Activated CD4-positive, alpha-beta T cell treated with anti-CD3 and anti-CD28 coated beads for 24 hours (primary cell): Measurements from ENCODE around the gene KIF18B.

ENCODE experiments used
- DNase-seq, 2 donors: peaks; one replicate each; pipeline ENCODE4 v3.0.0-alpha.2; 2020; ENCODE audit warnings: low read depth in 2 of 2

Gene KIF18B

DNA sequence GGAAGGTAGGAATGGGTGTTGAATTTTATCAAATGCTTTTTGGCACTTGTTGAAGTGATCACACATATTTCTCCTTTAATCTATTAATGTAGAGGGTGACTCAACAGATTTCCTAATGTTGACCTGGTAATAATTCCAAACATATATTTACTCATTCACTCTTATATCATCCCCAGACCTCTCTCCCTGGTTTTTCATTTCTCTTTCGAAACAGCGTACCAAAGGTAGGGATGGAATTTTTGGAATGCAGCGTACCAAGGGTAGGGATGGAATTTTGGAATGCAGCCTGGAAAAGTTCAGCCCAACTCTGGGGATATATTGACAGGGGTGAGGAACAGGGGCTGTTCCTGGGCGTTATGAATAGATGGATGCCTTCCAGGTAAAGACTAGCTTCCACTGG lies 7.3 kb downstream of the KIF18B start:
- no peak for DNase-seq

DNA sequence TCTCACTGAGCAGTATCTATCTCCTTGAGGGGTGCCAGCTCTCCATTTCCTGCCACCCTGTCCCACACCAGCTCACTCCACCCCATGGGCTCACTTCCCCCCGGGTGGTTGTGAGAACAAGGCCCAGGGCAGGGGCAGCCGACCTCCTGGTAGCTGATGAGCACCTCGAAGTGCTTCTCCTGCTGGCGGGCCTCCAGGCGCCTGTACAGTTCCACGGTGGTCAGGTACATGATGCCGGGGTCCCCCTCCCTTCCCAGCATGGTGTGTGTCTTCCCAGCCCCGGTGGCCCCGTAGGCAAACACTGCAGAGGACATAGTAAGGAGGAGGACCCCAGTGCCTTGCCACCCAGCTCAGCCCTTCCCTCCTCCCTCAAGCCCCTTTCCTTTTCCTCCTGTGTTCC lies 12.5 kb downstream of the KIF18B start:
- no peak for DNase-seq

DNA sequence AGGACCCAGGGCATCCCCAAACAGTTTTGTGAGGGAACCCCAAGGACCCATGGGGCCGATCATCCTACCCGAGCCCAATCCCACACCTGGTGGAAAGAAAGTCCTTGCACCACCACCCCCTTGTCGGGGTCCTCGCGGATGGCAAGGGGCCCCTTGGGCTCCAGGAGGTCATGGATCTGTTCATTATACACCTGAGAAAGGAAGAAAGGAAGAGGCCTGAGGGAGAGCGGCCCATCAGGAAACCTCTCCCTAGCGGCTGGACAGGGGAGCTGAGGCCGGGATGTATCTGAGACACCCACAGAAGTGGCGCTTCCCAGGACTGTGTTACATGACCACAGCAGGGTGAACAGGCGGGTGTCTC lies 12.8 kb downstream of the KIF18B start:
- DNase-seq: no peak

DNA sequence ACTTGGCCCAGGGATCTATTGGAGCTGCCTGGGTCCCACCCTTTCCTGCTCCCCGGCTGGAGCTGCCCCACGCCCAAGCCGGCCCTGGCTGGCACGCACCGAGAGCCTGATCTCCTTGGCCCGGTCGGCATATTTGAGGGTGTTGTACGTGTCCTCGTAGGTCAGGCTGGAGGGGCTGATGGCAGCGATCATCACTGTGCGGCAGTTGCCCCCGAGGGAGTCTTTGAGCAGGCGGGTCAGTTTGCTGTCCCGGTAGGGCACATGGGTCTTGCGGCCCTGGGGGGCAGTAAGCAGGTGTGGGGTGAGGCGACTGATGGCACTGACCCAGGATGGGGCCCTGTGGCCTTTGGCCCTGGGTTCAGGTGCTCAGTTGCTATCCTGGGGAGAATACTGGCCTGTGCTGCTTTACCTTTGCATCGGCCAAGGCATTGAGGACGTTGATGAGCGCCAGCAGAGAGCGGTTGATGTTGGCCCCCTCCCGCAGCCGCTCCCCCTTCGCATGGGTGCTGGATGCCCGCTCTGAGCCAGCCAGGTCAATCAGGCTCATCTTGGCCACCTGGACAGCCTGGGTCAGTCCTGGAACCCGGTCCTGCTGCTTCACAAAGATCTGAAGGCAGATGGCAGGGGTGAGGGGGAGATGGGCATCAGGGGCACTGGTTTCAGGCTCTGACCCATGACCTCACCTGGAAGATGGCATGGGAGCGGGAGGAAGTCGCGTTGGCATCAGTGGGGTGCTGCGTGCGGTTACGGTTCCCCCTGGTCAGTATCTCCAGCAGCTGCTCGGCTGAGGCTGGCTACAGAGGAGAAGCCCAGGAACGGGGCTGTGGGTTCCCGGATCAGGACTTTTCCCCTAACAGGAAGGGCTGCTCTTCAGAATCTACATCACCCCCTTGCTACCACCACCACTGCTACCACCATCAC lies 13.5 kb downstream of the KIF18B start:
- DNase-seq: no peak

DNA sequence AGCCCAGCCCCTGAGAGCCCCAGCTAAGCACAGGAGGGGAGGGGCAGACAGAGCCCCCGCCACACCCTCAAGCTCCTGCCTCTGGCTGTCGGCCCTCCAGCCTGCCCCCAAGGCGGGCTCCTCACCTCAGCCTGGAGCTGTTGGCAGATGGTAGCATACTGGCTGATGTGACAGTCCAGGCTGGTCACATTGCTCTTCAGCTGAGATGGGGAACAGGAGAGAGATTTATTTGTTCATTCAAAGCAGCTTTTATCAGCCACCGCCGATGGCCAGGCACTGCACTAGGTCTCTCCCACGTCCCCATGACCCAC lies 14.8 kb downstream of the KIF18B start:
- no peak for DNase-seq

DNA sequence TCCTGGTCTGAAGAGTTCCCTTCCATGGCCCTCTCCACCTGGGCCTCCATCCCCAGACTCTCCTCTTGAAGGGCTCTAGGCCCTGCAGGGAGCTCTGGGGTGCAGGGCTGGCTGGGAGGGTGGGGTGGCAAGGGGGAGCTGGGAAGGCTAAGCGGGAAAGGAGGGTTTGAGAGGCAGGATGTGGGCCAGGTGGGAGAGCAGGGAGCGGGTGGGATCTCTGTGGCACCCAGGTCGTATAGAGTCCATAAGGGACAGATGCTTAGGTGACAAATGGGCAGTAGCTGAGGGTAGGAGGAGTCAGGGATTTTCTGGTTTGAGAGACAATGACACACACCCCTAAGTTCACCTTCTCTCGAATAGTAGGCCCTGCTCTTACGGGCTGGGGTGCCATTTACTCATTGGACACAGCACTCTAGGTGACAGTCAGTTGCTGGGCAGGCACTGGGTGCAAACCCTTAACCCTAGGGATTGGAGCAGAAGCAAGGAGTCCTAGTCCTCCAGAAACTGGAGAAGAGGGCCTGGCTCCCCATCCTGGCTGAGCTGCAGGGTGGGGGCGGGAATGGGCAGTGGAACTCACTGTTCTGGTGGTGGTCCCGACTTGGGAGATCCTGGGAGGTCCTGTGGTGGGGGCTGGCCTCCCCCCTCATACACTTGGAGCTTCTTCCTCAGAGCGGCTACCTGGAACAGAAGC lies 15.3 kb downstream of the KIF18B start:
- DNase-seq: no peak

DNA sequence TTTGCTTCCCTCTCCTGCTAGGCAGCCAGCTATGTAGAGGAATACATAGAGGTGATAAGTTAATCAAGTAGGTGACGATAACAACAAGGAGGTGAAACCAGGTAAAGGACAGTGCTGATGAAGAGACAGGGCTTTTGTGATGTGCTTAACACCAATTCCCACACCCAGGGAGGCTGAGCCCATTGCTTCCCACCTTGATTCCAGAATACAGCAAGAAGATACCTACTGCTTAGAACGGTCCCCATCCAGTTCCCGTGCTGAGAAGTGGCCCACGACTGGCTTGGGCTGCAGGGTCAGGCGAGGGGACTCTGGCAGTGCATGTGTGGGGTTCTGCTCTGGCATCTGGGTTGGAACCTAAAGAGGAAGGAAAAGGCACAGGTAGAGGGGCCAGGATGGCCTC lies 16.2 kb downstream of the KIF18B start:
- no peak for DNase-seq

DNA sequence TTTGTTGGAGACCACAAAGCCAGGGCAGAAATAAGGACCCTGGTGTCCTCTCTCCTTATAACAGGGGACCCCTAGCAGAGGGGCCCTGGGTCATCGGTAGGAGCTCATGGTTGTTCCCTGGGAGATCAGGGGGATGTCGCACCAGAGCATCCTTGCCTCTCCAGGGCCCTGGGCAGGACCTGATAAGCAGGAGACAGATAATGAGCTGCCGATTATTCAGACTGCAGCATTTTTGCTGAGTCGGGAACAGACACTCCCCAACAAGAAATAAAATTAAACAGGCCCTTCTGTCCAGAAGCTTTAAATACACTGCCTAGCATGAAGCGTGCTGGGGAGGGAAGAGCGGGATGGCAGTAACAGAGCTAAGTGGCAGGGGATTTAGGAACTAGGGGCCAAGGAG lies 16.9 kb downstream of the KIF18B start:
- DNase-seq: no peak

DNA sequence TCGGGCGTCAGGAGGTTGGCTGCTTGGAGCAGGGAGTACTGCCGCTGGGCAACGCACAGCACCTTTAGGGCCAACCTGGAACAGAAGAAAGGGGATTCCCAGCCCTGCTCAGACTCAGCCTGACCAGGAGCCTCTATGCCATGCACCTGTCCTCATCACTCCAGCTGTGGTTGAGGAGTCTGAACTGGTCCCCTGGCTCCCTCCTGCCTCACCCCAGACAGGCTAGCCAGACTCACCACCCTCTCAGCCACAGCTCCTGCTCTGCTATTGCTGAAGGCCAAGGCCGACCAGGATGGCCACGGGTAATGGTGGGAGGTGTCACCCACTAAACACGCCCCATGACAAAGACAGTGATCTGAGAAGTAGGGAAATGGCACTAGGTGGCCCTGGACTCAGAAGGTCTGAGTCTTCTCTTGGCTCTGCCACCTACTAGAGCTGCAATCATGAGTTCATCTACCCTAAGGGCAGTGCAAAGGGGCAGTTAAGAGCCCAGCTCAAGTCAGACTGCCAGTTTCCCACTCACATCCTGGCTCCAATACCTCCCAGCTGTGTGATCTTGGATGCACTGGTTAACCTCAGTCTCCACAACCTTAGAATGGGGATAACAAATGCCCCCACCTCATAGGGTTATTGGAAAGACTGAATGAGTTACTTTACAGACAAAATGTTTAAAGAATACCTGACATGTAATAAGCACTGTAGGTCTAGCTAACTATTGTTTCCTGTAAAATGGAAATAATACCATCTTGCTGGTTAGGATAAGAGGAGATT lies 18.4 kb downstream of the KIF18B start:
- DNase-seq: no peak

DNA sequence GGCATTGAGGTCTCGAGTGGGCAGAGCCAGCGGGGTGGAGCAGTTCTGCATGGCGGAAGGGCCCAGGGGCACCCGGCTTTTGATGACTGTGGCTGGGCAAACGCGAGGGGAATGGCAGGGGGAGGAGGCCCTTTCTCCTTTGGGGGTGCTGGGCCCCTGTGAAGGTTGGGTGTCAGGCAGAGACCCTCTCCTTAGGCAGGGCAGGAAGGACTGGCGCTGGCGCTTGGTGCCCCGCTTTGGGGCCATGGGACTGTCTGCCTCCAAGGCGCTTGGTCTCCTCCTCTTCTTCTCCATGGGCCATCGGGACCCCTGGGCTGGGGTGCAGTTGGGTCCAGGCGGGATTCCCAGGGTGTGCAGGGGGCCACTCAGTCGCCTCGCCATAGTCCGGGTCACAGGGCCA lies 19.4 kb downstream of the KIF18B start:
- no peak for DNase-seq

DNA sequence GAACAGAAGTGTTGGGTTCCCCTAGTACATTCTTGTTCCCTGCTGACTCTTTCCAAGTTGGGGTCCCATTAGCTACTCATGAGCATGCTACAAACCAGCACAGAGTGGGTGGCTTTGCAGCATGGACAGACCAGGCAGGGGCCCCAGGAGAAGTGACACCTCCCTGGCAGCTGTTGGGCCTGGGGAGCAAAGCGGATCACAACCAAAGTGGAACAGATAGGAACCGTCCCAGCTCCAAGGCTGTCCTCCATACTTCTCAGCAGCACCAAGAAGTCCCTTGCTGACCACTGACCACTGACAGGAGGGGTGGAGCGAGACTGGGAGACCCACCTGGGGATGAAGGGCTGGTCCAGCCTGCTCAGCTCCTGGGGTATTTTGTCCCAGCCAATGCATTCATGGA lies 19.9 kb downstream of the KIF18B start:
- DNase-seq: no peak

DNA sequence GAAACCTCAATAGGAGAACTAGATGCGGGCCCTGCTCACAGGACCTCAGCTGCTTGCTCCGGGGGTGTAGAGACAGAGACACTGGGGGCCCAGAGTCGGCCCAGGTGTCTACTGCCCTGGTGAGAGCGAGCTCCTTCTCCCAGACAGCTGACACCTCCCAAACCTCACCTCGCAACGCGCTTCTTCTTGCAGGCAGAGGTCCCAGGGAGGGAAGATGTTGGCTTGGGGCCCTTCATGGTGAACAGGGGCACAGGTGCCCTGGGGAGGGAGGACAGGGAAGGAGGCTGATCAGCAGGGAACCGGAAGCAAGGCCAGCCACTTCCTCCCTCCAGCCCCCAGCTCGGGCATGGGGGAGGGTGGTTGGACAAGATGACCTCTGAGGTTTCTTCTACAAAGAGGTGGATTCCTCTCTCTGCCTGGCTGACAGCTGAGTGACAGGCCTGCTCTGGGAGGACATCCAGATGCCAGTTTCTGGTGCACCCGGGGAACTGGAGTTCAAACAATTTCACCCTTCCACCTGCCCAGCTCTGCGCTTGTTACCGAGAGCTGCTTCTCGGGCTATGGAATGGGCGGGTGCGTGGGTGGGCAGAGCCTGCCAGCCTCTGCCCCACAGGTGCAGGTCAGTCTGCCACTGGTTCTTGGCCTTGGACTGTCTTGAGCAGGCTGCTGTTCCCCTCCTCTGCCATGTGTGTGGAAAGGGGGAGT lies 20.6 kb downstream of the KIF18B start:
- DNase-seq: no peak

DNA sequence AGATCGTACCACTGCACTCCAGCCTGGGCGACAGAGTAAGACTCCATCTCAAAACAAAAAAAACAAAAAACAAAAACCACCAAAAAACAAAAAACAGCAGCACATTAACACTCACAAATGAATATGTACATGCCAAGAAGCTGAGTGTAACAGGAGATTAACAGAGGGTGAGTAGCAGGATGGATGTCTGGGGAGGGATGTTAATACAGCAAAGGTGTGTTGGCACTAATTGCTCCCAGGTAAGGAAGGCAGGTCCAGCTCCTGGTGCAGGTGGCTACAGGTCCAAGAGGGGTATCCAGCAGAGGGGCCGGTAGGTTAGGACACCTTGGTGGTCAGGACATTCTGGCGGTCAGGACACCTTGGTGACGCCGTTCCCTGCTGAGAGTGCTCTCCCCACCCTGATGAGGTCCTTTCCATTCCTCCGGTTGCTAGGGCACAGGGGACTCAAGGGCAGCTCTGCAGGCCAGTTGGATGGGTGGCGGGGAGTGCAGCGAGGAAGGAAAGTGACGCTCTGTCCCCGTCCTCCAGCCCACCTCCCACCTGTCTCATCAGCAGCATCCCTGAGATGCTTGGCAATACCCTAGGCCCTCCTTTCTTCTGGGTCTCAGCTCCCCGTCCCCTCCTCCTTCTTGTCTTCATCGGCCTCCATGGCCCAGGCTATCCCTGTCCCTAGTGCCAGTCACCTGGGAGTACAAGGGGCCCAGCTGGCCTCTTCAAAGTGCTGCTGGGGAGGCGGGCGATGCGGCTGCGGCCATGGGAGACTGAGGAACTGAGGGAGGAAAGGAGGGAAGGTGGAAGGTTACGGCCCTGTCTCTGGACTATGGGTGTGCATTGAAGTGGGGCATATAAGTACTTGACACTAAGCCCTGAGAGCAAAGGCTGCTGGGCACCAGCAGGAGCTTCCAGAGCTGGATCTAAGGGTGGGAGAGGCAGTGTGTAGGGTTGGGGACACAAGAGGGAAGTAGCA lies 21.6 kb downstream of the KIF18B start:
- no peak for DNase-seq

DNA sequence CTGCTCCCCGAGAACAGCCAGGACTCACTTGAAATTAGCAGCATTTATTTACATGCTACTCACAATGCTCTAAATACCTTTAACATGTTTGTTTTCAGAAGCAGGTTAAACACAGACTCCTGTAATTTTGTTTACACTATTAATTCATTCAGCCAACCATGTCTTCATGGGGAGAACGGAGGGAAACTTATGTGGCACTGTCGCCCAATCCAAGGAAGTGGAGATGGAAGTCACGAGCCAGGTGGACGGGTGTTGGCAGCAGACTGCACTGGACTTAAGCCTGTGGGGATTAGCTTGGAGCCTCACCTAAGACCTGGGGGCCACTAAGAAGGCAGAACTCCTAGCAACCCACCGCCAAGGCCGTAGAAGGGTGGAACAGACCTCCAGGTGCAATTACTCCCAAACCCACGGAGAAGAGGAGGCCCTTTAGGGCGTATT lies 23.4 kb downstream of the KIF18B start:
- no peak for DNase-seq

DNA sequence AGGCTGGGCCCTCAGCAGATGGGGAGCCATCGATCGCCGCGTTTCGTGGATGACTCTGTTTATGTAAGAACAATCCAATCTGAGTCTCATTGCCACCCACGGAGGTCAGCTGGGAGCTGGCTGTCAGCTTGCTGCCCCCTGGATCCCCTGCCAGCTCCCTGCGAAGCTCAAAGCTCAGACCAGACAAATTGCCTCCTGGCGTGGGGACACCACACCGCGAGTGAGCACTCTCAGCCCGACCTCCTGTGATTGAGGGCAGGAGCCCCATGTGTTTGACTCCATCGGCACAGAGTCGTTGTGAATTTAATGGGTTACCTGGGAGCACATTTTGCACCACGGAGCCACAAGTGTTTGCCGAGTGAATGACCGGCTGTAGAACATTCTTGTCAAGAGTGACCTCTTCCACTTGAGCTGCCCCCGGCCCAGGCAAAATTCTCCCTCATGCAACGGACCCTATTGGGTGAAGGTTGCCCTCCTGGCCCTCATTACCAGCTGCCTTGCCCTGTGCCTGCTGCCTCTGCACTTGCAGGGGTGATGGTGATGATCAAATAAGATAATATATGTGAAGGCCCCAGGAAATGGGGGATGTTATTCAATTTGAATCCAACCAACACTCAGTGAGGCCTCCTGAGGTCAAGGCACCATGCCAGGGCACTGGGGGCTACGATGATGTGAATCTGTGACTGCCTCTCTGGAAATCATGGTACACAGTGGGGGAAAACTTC lies 24.7 kb downstream of the KIF18B start:
- no peak for DNase-seq

DNA sequence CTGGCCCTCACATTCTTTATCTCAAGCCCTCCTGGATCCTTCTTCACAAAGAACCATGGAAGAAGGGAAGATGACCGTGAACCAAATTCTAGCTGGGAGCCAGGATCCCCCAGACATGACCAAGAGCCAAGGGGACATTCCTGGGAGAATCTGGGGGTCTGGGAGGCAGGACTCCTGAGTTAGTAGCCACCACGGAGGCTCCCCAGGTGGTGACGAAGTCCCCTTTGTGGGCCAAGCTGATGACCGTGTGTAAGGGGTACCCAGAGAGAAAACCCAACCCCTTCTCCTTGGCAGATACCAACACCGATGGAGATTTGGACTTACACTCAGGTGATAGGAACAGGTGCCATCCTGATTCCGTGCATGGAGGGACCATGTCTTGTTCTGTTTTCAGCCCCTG lies 25.4 kb downstream of the KIF18B start:
- no peak for DNase-seq

DNA sequence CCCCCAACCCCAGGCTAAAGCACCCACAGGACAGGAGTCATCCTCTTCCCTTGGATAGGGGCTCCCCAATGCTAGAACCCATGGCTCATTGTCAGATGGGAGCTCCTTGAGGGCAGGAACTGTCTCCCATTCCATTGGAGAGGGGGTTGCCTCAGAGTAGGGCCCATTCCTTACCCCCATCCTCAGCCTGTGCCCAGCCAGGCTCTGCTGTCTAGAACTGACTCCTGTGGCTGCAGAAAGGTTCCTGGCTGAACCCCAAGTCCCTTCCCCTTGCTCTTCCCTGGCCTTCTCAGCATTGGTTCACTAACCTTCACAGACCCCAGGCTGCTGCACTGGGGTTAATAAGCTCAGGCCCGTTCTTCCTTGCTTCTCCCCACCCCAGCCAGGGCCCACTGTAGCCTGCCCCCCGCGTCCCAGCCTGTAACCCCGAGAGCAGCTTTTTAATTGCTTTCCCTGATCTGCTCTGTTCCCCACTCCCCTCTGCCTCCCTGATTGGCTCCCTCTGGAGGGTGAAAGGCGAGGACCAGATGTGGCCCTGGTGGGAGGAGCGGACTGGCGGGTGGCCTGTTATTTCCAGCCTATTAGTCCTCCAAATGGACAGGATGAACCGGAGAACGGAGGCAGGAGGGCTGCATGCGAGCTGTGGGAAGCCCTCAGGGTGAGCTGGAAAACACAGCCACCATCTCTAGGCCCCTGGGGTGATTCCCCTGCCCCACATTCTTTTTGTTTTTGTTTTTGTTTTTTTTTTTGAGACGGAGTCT lies 26.3 kb downstream of the KIF18B start:
- DNase-seq: no peak

DNA sequence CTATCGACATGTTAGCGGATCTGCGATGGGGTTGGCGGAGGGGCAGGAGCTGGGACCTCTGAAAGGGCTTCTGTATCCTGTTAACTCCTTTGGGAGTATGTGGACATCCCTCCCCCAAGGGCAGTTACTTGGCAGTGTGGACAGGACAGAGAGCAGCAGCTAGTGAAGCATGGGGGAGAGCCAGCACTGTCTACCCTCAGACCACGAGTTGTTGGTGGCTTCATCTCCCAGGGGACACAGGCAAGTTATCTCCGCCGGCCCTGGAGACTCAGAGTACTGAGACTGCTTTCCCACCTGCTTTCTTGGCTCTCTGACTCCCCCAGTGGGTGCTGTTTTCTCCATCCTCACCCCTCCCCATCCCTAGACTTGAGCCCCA lies 27.0 kb downstream of the KIF18B start:
- DNase-seq: no peak

DNA sequence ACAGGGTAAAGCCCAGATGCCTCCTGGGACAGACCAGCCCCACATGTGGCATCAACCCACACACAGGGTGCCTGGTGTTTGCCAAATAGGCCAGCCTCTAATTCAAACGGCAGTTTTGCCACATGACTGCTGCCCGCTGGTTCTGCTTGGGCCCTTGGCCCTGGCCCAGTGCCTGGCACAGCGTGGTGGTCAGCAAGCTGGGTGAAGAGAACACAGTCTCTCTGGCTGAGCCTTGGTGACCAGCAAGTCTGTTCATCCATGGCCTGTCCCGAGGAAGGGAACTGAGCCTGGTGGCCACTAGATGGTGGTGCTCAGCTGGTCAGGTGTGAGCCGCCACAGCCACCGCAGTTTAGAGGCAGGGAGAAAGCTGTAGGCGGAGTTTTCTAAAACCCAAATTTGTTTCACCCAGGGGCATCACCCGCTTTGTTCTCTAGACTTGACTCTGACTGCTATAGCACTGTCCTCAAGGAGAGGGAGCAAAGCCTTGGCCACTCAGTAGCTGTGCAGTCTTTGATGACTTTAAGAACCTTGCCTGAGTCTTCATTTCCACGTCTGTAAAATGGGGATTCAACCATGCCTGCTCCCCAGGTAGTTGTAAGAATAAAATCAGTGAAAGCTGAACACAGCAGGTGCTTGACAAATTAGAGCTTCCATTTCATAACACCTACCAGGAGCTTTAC lies 27.5 kb downstream of the KIF18B start:
- DNase-seq: peak; percentile 30 to 35
